HepG2 (cell line): ENCODE results near the gene ARVCF. TPM values are rescaled to one million over a fixed set of nuclear protein-coding genes. Genes with fewer than 3 reads are reported as not detected.

Source experiments
- EED ChIP-seq: sonication (generic); formaldehyde crosslinking; IDR thresholded peaks from 2 replicates; pipeline ENCODE4 v1.5.0; 2020; ENCODE audit warnings: mild to moderate bottlenecking, missing genetic modification reagents
- MAFG ChIP-seq: sonication (generic); formaldehyde crosslinking; IDR thresholded peaks from 2 replicates; pipeline ENCODE4 v1.5.1; 2020; ENCODE audit warnings: mild to moderate bottlenecking, missing genetic modification reagents
- NR1H2 ChIP-seq: sonication (generic); formaldehyde crosslinking; IDR thresholded peaks from 2 replicates; pipeline ENCODE4 v1.8.1; 2022; ENCODE audit warnings: low read depth, missing genetic modification reagents, borderline replicate concordance
- SIN3B ChIP-seq: fragments of 150-350 bp; IDR thresholded peaks from 2 replicates; pipeline ENCODE4 v1.6.1; 2014; ENCODE audit warnings: low read length
- SOX6 ChIP-seq, 2 experiments: fragments of 450-650 bp in 1 of 2; sonication (generic) in 1 of 2; formaldehyde crosslinking in 1 of 2; IDR thresholded peaks; 2 replicates each; pipeline versions ENCODE4 v1.4.0 to v1.6.1; 2017 to 2020; ENCODE audit warnings: antibody characterized with exemption in 1 of 2, mild to moderate bottlenecking in 1 of 2, missing genetic modification reagents in 1 of 2
- TARDBP ChIP-seq: sonication (generic); formaldehyde crosslinking; IDR thresholded peaks from 2 replicates; pipeline ENCODE4 v1.8.0; 2022; ENCODE audit warnings: mild to moderate bottlenecking, missing genetic modification reagents
- ZNF296 ChIP-seq: sonication (generic); formaldehyde crosslinking; conservative IDR thresholded peaks from 2 replicates; pipeline ENCODE4 v1.5.0; 2020; ENCODE audit warnings: mild to moderate bottlenecking, missing genetic modification reagents
- ZNF318 ChIP-seq: sonication (generic); formaldehyde crosslinking; IDR thresholded peaks from 2 replicates; pipeline ENCODE4 v1.4.0; 2020; ENCODE audit warnings: mild to moderate bottlenecking, missing genetic modification reagents
- ZNF512 ChIP-seq: sonication (generic); formaldehyde crosslinking; IDR thresholded peaks from 2 replicates; pipeline ENCODE4 v1.4.0; 2020; ENCODE audit warnings: mild to moderate bottlenecking, missing genetic modification reagents
- ZNF746 ChIP-seq: sonication (generic); formaldehyde crosslinking; IDR thresholded peaks from 2 replicates; pipeline ENCODE4 v1.8.0; 2022; ENCODE audit warnings: mild to moderate bottlenecking, missing genetic modification reagents
- ZNF839 ChIP-seq: sonication (generic); formaldehyde crosslinking; IDR thresholded peaks from 2 replicates; pipeline ENCODE4 v1.4.0; 2020; ENCODE audit warnings: missing genetic modification reagents, mild to moderate bottlenecking, borderline replicate concordance
- polyA plus RNA-seq, 8 experiments: library from polyadenylated mRNA; depleted of rRNA in 3 of 8; stranded (reverse) in 7 of 8; unstranded in 1 of 8; fragments of >200 nt; fragmentation: Illumina TruSeq in 4 of 8; extraction: Trizol in 4 of 8; gene quantifications; 2 replicates each; pipeline versions ENCODE4 v1.2.1 to v1.2.3, GENCODE V29; 2011 to 2016; ENCODE audit warnings: low read depth in 4 of 8, missing spikeins in 1 of 8, mixed read lengths in 1 of 8; ENCODE audit not compliant: insufficient read depth in 1 of 8
- total RNA-seq, 5 experiments: library from RNA; depleted of rRNA; stranded (reverse); fragments of >200 nt; fragmentation: Illumina TruSeq; extraction: Trizol; gene quantifications; 2 replicates each; pipeline ENCODE4 v1.2.3, GENCODE V29; 2016; ENCODE audit warnings: low read depth in 1 of 5
- TF ChIP-seq, protein P1 (sequence below): sonication (generic); formaldehyde crosslinking; IDR thresholded peaks from 2 replicates; pipeline ENCODE4 v1.5.1; 2020; ENCODE audit warnings: mild to moderate bottlenecking, moderate library complexity, missing genetic modification reagents
- TF ChIP-seq, protein P2 (sequence below): sonication (generic); formaldehyde crosslinking; conservative IDR thresholded peaks from 2 replicates; pipeline ENCODE4 v1.8.1; 2023; ENCODE audit warnings: missing genetic modification reagents
- TF ChIP-seq, protein P3 (sequence below): sonication (generic); formaldehyde crosslinking; conservative IDR thresholded peaks from 2 replicates; pipeline ENCODE4 v1.8.0; 2022; ENCODE audit warnings: low read depth, missing genetic modification reagents

ARVCF gene
- total and polyA plus RNA-seq, 2 of the 13 experiments (the other 11 are each of a cell fraction or from before 2014, with no cell fraction given): 16.4 to 17.7 TPM

GRCh38 chr22:19962246-19962908 is 54.2 kb downstream of the ARVCF start (continued):
- TF ChIP-seq, protein P1, sequence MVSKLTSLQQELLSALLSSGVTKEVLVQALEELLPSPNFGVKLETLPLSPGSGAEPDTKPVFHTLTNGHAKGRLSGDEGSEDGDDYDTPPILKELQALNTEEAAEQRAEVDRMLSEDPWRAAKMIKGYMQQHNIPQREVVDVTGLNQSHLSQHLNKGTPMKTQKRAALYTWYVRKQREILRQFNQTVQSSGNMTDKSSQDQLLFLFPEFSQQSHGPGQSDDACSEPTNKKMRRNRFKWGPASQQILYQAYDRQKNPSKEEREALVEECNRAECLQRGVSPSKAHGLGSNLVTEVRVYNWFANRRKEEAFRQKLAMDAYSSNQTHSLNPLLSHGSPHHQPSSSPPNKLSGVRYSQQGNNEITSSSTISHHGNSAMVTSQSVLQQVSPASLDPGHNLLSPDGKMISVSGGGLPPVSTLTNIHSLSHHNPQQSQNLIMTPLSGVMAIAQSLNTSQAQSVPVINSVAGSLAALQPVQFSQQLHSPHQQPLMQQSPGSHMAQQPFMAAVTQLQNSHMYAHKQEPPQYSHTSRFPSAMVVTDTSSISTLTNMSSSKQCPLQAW (CRISPR knock-in tag): no peak; the same call in 1 of the 2 replicates
- TF ChIP-seq NR1H2 (CRISPR knock-in tag): no peak
- no peak for TF ChIP-seq SOX6 (IDR thresholded peaks at IDR 0.05)
- peak; percentile 29; the same call in 1 of the 2 replicates for TF ChIP-seq SOX6 (CRISPR knock-in tag; IDR thresholded peaks at IDR 0.05)
- 0 out of 2 replicates have a peak, but pooled peaks have one; percentile 24 for TF ChIP-seq TARDBP (CRISPR knock-in tag)
- no peak for TF ChIP-seq MAFG (CRISPR knock-in tag)
- TF ChIP-seq, protein P2, sequence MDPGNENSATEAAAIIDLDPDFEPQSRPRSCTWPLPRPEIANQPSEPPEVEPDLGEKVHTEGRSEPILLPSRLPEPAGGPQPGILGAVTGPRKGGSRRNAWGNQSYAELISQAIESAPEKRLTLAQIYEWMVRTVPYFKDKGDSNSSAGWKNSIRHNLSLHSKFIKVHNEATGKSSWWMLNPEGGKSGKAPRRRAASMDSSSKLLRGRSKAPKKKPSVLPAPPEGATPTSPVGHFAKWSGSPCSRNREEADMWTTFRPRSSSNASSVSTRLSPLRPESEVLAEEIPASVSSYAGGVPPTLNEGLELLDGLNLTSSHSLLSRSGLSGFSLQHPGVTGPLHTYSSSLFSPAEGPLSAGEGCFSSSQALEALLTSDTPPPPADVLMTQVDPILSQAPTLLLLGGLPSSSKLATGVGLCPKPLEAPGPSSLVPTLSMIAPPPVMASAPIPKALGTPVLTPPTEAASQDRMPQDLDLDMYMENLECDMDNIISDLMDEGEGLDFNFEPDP (CRISPR knock-in tag): no peak
- TF ChIP-seq ZNF318 (CRISPR knock-in tag): no peak
- no peak for TF ChIP-seq ZNF512 (CRISPR knock-in tag)
- TF ChIP-seq SIN3B: no peak
- no peak for TF ChIP-seq ZNF839 (CRISPR knock-in tag)
- TF ChIP-seq ZNF296 (CRISPR knock-in tag): no peak
- TF ChIP-seq ZNF746 (CRISPR knock-in tag): no peak
- TF ChIP-seq, protein P3, sequence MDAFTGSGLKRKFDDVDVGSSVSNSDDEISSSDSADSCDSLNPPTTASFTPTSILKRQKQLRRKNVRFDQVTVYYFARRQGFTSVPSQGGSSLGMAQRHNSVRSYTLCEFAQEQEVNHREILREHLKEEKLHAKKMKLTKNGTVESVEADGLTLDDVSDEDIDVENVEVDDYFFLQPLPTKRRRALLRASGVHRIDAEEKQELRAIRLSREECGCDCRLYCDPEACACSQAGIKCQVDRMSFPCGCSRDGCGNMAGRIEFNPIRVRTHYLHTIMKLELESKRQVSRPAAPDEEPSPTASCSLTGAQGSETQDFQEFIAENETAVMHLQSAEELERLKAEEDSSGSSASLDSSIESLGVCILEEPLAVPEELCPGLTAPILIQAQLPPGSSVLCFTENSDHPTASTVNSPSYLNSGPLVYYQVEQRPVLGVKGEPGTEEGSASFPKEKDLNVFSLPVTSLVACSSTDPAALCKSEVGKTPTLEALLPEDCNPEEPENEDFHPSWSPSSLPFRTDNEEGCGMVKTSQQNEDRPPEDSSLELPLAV (CRISPR knock-in tag): no peak
- TF ChIP-seq EED (CRISPR knock-in tag): no peak
